Colon (tissue), 2 donors: Measurements from ENCODE around the gene MARCHF3.
"Not testable (repeated sequence)": the region's sequence is repeated elsewhere in the genome, so short reads cannot be mapped to it uniquely, and the experiment has no call there.

ENCODE experiments used
- FAIRE-seq: peaks from 2 replicates; lab custom pipeline; 2012; peaks lifted over from hg19 to GRCh38; lab: Jason Lieb, UNC
- donor health status: control.
- donor health status: control.

Gene MARCHF3

DNA sequence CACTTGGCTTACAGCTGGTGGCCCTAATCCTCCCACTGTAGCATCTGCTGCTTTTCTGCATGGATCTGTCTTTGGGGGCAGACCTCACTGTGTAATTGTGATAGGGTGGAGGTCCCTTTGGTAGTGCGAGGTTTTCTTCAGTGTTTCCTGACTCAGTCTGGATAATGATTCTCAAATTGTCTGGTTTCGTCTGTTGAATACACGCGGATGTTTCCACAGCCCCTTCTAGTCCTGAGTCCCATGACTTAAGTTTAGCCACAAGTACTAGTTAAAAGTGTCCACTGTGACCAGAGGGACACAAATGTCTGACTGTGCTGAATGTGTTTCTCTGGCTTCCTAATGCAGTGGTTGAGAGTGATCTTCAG lies 182.9 kb downstream of the MARCHF3 start:
- no peak for FAIRE-seq

DNA sequence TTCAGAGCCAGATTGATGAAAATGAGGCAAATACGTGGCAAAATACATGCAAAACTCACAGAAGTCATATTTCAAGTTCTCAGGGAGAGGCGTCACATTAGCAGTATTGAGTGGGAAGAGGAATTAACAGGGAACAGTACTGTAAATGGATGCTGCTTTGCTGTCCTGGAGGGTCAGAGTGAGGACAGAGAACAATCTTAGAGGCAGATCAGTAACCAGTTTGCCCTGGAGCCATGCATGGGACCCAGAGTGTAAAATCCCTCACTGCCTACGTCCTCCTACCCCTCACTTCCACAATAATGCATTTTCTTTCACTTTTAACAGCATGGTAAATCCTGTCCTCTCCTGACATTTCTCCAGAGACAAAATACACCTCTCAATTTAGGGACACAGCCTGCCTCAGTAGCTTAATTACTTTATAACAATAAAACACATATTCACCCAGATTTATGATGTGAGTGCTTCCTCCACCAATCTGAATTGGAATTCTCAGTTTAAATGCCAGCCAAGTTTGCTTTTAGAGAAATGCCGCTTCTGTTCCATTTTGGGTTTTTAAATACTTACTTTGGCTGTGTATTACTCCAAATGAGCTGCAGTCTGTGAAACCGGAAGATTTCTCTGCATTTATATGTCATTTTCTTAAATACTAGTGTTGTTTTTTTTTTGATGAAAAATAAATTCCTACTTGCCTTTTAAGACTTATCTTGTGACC lies 183.5 kb downstream of the MARCHF3 start:
- no peak for FAIRE-seq

DNA sequence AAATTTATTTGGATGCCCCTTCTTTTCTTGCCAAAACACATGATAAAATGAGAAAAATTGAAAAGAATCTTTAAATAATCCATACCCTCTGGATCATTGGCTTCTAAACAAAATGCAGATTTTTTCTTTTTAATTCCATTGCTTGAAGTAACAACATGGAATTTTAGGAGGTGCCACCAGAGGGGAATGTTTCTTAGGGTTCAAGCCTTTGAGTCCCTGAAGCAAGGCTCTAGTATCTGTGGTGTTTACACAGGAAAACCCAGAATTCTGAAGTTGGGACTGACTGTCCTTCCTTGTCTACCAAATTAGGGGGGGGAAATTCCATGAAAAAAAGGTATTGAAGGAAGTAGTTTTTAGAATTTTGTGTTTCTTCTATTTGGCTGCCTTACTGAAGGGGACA lies 184.0 kb downstream of the MARCHF3 start:
- no peak for FAIRE-seq

DNA sequence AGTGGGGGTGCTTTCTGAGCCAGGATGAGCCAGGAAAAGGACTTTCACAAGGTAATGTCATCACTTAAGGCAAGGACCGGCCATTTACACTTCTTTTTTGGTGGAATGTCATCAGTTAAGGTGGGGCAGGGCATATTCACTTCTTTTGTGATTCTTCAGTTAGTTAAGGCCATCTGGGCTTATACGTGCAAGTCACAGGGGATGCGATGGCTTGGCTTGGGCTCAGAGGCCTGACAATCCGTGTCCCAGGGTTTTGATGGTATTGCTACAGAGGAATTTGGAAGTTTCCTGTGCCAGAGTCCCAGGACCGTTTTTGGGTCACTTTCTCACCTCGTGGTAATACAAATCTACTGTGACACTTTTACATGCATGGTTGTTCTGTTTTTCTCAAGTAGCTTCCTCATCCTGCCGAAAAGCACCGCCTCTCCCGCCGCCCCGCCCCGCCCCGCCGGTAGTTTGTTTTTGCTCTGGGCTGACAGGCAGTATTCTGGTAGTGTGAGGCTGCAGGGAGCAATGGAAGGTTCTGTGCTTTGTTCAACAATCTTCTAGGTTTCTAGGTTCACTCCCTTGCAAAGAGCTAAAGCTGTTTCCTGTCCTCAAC lies 184.8 kb downstream of the MARCHF3 start:
- FAIRE-seq, result not testable (repeated sequence)

DNA sequence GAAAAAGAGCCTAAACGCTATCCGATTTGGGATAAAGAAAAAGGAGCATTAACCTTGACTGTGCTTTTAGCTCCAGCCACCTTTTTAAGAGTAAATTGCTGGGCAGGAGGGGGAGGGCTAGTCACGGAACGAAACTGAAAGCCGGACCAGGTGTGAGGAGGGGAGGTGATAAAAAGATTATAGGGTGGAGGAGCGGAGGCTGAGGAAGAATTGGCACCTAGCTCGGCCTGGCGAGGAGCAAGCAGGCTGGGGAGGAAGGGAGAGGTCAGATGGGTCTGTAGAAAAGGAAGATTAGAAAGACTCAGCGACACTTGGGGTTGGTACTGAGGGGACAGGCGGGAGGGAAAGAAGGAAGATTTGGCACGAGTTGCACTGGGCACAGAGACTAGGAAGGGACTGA lies 187.0 kb downstream of the MARCHF3 start:
- not testable (repeated sequence) for FAIRE-seq

DNA sequence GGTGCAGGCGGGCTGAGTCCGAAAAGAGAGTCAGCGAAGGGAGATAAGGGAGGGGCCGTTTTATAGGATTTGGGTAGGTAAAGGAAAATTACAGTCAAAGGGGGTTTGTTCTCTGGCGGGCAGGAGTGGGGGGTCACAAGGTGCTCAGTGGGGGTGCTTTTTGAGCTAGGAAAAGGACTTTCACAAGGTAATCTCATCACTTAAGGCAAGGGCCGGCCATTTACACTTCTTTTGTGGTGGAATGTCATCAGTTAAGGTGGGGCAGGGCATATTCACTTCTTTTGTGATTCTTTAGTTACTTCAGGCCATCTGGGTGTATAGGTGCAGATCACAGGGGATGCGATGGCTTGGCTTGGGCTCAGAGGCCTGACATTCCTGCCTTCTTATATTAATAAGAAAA lies 191.0 kb downstream of the MARCHF3 start:
- FAIRE-seq, result not testable (repeated sequence)

DNA sequence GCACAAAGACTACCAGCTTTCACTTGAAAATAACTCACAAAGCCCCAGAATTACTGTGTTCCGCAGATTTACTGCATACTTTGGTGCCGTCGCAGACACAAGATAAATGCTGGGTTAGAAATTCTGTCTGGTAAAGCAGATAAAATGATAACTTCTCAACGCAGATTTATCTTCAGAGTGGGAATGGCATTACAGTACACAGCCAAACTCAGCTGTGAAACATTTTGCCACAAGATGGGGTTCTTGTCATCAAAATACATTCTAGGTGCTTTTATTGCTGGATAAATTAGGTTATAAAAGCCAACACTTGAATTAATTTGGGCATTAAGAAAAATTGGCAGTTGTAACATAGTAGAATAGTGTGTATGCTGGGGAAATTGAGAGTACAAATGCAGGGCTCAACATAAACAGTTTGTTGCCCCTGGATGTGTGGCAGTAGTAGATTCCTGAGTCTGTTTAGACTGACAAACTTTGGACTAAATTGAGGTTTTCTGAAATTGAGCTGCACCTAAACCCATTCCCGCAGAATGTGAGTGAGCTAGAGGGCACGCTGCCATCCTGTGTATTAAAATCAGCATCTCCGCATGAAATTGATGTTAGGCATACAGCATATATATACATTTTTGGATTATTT lies 192.3 kb downstream of the MARCHF3 start:
- no peak for FAIRE-seq

DNA sequence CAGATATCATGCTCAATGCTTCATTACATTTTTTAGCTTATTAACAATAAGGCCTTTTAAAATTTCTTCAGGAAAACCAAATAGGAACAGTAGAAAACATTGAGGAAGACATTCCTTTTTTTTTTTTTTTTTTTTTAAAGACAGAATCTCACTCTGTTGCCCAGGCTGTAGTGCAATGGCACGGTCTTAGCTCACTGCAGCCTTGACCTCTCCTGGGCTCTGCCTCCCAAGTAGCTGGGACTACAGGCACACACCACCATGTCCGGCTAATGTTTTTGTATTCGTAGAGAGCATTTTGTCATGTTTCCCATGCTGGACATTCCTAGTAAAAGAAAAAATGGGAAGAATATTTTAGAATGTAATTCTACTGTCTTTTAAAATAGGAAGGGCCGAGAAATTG lies 193.1 kb downstream of the MARCHF3 start:
- no peak for FAIRE-seq

DNA sequence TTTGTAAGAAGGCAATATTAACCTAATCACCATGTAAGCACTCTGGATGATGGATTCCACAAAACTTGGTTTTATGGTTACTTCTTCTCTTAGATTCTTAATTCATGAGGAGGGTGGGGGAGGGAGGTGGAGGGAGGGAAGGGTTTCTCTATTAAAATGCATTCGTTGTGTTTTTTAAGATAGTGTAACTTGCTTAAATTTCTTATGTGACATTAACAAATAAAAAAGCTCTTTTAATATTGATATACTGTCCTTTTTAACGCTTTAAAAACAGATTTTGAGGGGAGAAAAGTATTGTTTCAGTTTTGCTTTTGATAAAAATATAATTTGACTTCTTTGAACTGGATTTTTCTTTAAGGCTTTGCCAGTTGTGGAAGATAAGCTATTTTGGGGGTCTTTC lies 193.6 kb downstream of the MARCHF3 start:
- no peak for FAIRE-seq

DNA sequence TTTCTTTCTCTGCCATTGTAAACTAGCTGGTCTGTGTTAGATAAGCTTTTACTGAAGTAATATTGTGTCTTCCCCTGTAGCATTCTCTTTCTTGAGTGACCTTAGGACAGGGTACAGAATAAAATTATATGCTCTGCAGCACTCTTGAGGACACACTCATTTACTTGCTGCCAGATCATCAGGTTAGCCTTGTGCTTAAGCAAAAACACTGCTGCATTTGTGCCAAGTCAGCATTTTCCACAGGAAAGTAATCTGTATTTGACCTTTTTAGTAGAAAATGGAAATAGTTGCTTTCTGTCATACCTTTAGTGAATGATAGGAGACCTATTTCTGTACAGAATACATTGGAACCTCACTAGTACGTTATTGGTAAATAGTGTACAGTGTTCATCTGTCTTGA lies 199.2 kb downstream of the MARCHF3 start:
- no peak for FAIRE-seq

DNA sequence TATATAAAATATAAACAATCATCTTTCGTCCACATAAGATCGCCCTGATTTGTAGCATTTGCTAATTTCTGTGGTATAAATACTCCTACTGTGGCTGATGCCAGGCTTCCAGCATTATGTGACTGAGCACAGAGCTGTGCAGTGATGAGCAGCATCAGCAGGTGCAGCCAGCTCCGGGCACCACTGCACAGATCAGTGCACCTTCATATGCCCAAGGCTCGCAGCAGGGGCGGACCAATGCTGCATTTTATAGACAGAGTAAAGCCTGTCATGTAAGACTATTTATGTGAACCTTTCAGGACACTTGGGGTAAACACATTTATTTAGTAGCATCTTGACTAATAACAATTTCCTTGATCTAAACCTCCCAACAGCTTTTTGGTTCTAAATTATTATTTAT lies 200.3 kb downstream of the MARCHF3 start:
- no peak for FAIRE-seq

DNA sequence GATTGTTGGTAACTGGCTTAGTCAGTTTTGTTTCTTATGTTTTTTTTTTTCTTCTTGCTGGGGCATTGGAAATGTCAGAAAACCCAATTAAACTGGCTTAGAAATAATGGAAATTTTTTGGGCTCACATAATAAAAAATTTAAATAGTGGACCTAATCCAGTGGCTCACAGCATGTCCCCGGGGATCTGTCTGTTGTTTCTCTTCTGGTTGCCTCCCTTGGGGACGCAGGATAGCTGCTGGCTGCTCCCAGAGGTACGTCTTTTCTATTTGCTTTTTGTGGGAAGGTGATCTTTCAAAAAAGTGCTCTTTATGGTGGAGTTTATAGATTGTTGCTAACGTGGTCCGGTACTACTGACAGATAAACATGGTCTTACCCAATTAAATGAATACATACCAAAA lies 201.3 kb downstream of the MARCHF3 start:
- FAIRE-seq, result no peak

DNA sequence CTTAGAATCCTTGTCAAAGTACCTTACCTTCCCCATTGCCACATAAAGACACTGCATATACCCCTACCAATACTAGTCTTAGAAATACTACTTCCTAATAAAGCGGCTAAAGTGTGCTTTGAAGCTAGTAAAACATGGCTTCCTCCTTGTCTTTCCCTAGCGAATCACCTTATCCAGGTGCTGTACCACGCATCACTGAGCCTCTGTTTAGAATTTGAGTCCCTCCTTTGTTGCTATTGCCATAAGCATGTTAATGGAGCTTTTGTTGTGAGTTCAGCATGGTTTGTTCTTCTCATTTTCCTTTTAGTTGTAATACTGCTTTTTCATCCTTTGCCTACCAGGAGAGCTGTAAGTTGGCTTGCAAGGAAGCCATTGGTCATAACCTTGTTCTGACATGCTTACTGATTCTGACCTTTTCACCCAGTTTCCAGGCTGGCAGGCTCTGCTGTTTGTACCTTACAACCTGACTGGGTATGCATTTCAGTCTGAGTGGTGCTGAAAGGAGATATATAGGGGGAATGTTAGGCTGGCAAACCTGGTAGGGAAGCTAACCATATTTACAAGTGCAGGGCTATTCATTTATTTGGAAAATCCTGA lies 203.6 kb downstream of the MARCHF3 start:
- FAIRE-seq, result no peak

DNA sequence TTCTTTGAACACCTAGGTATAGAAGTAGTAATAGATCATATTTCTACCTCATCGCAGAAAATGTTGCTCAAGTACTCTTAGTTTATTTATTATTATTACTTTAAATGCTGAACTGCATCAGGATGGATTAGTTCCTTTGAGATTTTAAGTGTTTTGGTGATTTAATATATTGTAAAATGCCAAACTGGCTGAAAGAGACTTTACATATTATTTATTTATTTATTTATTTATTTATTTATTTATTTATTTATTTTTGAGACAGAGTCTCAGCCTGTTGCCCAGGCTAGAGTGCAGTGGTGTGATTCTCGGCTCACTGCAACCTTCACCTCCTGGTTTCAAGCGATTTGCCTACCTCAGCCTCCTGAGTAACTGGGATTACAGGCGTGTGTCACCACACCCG lies 211.1 kb downstream of the MARCHF3 start:
- no peak for FAIRE-seq

DNA sequence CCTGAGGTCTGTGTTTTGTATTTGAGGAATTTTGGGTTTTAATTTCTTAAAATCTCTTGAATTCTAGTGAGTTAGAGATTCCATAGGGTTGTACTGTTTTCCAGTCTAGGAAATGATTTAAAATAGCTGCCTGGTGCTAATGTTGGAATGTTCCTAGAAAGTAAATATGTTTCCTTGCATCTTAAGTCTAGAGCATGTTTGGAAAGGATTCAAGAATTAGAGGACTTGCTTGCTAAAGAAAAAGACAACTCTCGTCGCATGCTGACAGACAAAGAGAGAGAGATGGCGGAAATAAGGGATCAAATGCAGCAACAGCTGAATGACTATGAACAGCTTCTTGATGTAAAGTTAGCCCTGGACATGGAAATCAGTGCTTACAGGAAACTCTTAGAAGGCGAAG lies 211.6 kb downstream of the MARCHF3 start:
- no peak for FAIRE-seq
